ENCODE results near the gene DCC.

Gene DCC

GRCh38 chr18:52572036-52573000, 232.3 kb downstream of the DCC start:
- no CpG with 5 or more reads among the region's 13 CpGs for WGBS (ENCODE audit: insufficient coverage, insufficient read length)
- Histone ChIP-seq H3K4me1 (ENCODE audit: control insufficient read depth, insufficient read depth, low read length) (no peaks in the 10 kb centered on the region), H3K36me3 (ENCODE audit: control insufficient read depth, insufficient read depth, low read length) (no peaks in the 10 kb centered on the region), H3K9me3 (ENCODE audit: control insufficient read depth, insufficient read depth, low read length) (no peaks in the 10 kb centered on the region), H3K27me3 (ENCODE audit: control insufficient read depth, insufficient read depth, low read length) (no peaks in the 10 kb centered on the region), H3K27ac (ENCODE audit: low read length) (no peak overlapping the region), H3K4me3 (ENCODE audit: low read length) (no peak overlapping the region)
- no peak for DNase-seq (ENCODE audit: low read depth, low spot score)

- no peaks in the 10 kb centered on the region for H3K36me3 ChIP-seq (ENCODE audit: control insufficient read depth, insufficient read depth, low read length)
- WGBS (ENCODE audit: insufficient coverage, insufficient read length), result no CpG with 5 or more reads among the region's 3 CpGs
- no peaks in the 10 kb centered on the region for H3K4me1 ChIP-seq (ENCODE audit: control insufficient read depth, insufficient read depth, low read length)
- no peaks in the 10 kb centered on the region for H3K27me3 ChIP-seq (ENCODE audit: control insufficient read depth, insufficient read depth, low read length)
- no peak overlapping the region for H3K4me3 ChIP-seq (ENCODE audit: low read length)
- DNase-seq (ENCODE audit: low read depth, low spot score), result no peak
- H3K9me3 ChIP-seq (ENCODE audit: control insufficient read depth, insufficient read depth, low read length), result no peaks in the 10 kb centered on the region
- H3K27ac ChIP-seq (ENCODE audit: low read length), result no peak overlapping the region
These were observed 237.8 kb downstream of the DCC start for GRCh38 chr18:52577795-52578194.

GRCh38 chr18:52582061-52582460, 242.1 kb downstream of the DCC start:
- no peak for DNase-seq (ENCODE audit: low read depth, low spot score)
- Histone ChIP-seq H3K4me1 (ENCODE audit: control insufficient read depth, insufficient read depth, low read length) (no peaks in the 10 kb centered on the region), H3K36me3 (ENCODE audit: control insufficient read depth, insufficient read depth, low read length) (no peaks in the 10 kb centered on the region), H3K27me3 (ENCODE audit: control insufficient read depth, insufficient read depth, low read length) (no peaks in the 10 kb centered on the region), H3K4me3 (ENCODE audit: low read length) (no peak overlapping the region), H3K27ac (ENCODE audit: low read length) (no peak overlapping the region), H3K9me3 (ENCODE audit: control insufficient read depth, insufficient read depth, low read length) (no peaks in the 10 kb centered on the region)
- no CpG with 5 or more reads among the region's 1 CpG for WGBS (ENCODE audit: insufficient coverage, insufficient read length)

GRCh38 chr18:52582516-52582915, 242.5 kb downstream of the DCC start:
- Histone ChIP-seq H3K27ac (ENCODE audit: low read length) (no peak overlapping the region), H3K36me3 (ENCODE audit: control insufficient read depth, insufficient read depth, low read length) (no peaks in the 10 kb centered on the region), H3K9me3 (ENCODE audit: control insufficient read depth, insufficient read depth, low read length) (no peaks in the 10 kb centered on the region), H3K27me3 (ENCODE audit: control insufficient read depth, insufficient read depth, low read length) (no peaks in the 10 kb centered on the region), H3K4me1 (ENCODE audit: control insufficient read depth, insufficient read depth, low read length) (no peaks in the 10 kb centered on the region), H3K4me3 (ENCODE audit: low read length) (no peak overlapping the region)
- no peak for DNase-seq (ENCODE audit: low read depth, low spot score)
- WGBS (ENCODE audit: insufficient coverage, insufficient read length), result no CpG with 5 or more reads among the region's 1 CpG

- no peak overlapping the region for H3K27ac ChIP-seq (ENCODE audit: low read length)
- H3K4me3 ChIP-seq (ENCODE audit: low read length), result no peak overlapping the region
- no peaks in the 10 kb centered on the region for H3K36me3 ChIP-seq (ENCODE audit: control insufficient read depth, insufficient read depth, low read length)
- no peaks in the 10 kb centered on the region for H3K9me3 ChIP-seq (ENCODE audit: control insufficient read depth, insufficient read depth, low read length)
- no peak for DNase-seq (ENCODE audit: low read depth, low spot score)
- no peaks in the 10 kb centered on the region for H3K4me1 ChIP-seq (ENCODE audit: control insufficient read depth, insufficient read depth, low read length)
- H3K27me3 ChIP-seq (ENCODE audit: control insufficient read depth, insufficient read depth, low read length), result no peaks in the 10 kb centered on the region
These were observed 248.9 kb downstream of the DCC start for GRCh38 chr18:52588931-52589330.

GRCh38 chr18:52596748-52597435, 256.9 kb downstream of the DCC start:
- Histone ChIP-seq H3K4me3 (ENCODE audit: low read length) (no peak overlapping the region), H3K27me3 (ENCODE audit: control insufficient read depth, insufficient read depth, low read length) (no peaks in the 10 kb centered on the region), H3K9me3 (ENCODE audit: control insufficient read depth, insufficient read depth, low read length) (no peaks in the 10 kb centered on the region), H3K27ac (ENCODE audit: low read length) (no peak overlapping the region), H3K4me1 (ENCODE audit: control insufficient read depth, insufficient read depth, low read length) (no peaks in the 10 kb centered on the region), H3K36me3 (ENCODE audit: control insufficient read depth, insufficient read depth, low read length) (no peaks in the 10 kb centered on the region)
- WGBS (ENCODE audit: insufficient coverage, insufficient read length), result no CpG with 5 or more reads among the region's 5 CpGs
- no peak for DNase-seq (ENCODE audit: low read depth, low spot score)

GRCh38 chr18:52598921-52599320, 258.9 kb downstream of the DCC start:
- Histone ChIP-seq H3K27me3 (ENCODE audit: control insufficient read depth, insufficient read depth, low read length) (no peaks in the 10 kb centered on the region), H3K27ac (ENCODE audit: low read length) (no peak overlapping the region), H3K36me3 (ENCODE audit: control insufficient read depth, insufficient read depth, low read length) (no peaks in the 10 kb centered on the region), H3K4me3 (ENCODE audit: low read length) (no peak overlapping the region), H3K4me1 (ENCODE audit: control insufficient read depth, insufficient read depth, low read length) (no peaks in the 10 kb centered on the region), H3K9me3 (ENCODE audit: control insufficient read depth, insufficient read depth, low read length) (no peaks in the 10 kb centered on the region)
- no peak for DNase-seq (ENCODE audit: low read depth, low spot score)
- no CpG with 5 or more reads among the region's 2 CpGs for WGBS (ENCODE audit: insufficient coverage, insufficient read length)

GRCh38 chr18:52602820-52603219, 262.8 kb downstream of the DCC start:
- WGBS (ENCODE audit: insufficient coverage, insufficient read length), result no CpG with 5 or more reads among the region's 1 CpG
- Histone ChIP-seq H3K9me3 (ENCODE audit: control insufficient read depth, insufficient read depth, low read length) (no peaks in the 10 kb centered on the region), H3K36me3 (ENCODE audit: control insufficient read depth, insufficient read depth, low read length) (no peaks in the 10 kb centered on the region), H3K4me3 (ENCODE audit: low read length) (no peak overlapping the region), H3K4me1 (ENCODE audit: control insufficient read depth, insufficient read depth, low read length) (no peaks in the 10 kb centered on the region), H3K27me3 (ENCODE audit: control insufficient read depth, insufficient read depth, low read length) (no peaks in the 10 kb centered on the region), H3K27ac (ENCODE audit: low read length) (no peak overlapping the region)
- no peak for DNase-seq (ENCODE audit: low read depth, low spot score)

- Histone ChIP-seq H3K36me3 (ENCODE audit: control insufficient read depth, insufficient read depth, low read length) (no peaks in the 10 kb centered on the region), H3K27me3 (ENCODE audit: control insufficient read depth, insufficient read depth, low read length) (no peaks in the 10 kb centered on the region), H3K9me3 (ENCODE audit: control insufficient read depth, insufficient read depth, low read length) (no peaks in the 10 kb centered on the region), H3K27ac (ENCODE audit: low read length) (no peak overlapping the region), H3K4me1 (ENCODE audit: control insufficient read depth, insufficient read depth, low read length) (no peaks in the 10 kb centered on the region), H3K4me3 (ENCODE audit: low read length) (no peak overlapping the region)
- WGBS (ENCODE audit: insufficient coverage, insufficient read length), result no CpG with 5 or more reads among the region's 3 CpGs
- DNase-seq (ENCODE audit: low read depth, low spot score), result no peak
These were observed 265.3 kb downstream of the DCC start for GRCh38 chr18:52605345-52605744.

- no peaks in the 10 kb centered on the region for H3K36me3 ChIP-seq (ENCODE audit: control insufficient read depth, insufficient read depth, low read length)
- no peaks in the 10 kb centered on the region for H3K9me3 ChIP-seq (ENCODE audit: control insufficient read depth, insufficient read depth, low read length)
- no peaks in the 10 kb centered on the region for H3K4me1 ChIP-seq (ENCODE audit: control insufficient read depth, insufficient read depth, low read length)
- no peak for DNase-seq (ENCODE audit: low read depth, low spot score)
- no peak overlapping the region for H3K27ac ChIP-seq (ENCODE audit: low read length)
- H3K4me3 ChIP-seq (ENCODE audit: low read length), result no peak overlapping the region
- WGBS (ENCODE audit: insufficient coverage, insufficient read length), result no CpG with 5 or more reads among the region's 2 CpGs
- H3K27me3 ChIP-seq (ENCODE audit: control insufficient read depth, insufficient read depth, low read length), result no peaks in the 10 kb centered on the region
These were observed 268.0 kb downstream of the DCC start for GRCh38 chr18:52607985-52608384.
